GM12878 (cell line): ENCODE results near the gene KRTAP10-6. TPM values are rescaled to one million over a fixed set of nuclear protein-coding genes. Genes with fewer than 3 reads are reported as not detected.

Experiments
- ATAC-seq: fragments of 200-7000 bp; cut with Tn5 transposase; 3 replicates; pipeline ENCODE4 v1.9.1; 2020; ENCODE audit warnings: mild to moderate bottlenecking, moderate library complexity
- BruUV-seq: library from RNA; stranded (reverse); fragments of 400-500 nt; replicated peaks from 2 replicates; lab custom pipeline; 2021; lab: Mats Ljungman, UMichigan
- CTCF ChIA-PET: fragments of 300-600 bp; sonication (Branson Sonifier 250); formaldehyde crosslinking; extraction: SDS; loops from one replicate; lab custom pipeline; 2021; ENCODE audit warnings: inconsistent platforms; lab: Yijun Ruan, JAX
- POLR2A ChIA-PET: fragments of 350-600 bp; formaldehyde crosslinking; extraction: SDS; loops from one replicate; lab custom pipeline; 2021; ENCODE audit warnings: inconsistent platforms; lab: Charles Lee
- RAD21 ChIA-PET: fragments of 300-600 bp; sonication (Branson Sonifier 250); formaldehyde crosslinking; loops from one replicate; lab custom pipeline; 2023; ENCODE audit warnings: antibody characterized with exemption; ENCODE audit not compliant: unreplicated experiment; lab: Charles Lee
- SMC1A ChIA-PET: fragments of 300-600 bp; sonication (Branson Sonifier 250); formaldehyde crosslinking; loops from one replicate; lab custom pipeline; 2023; ENCODE audit not compliant: unreplicated experiment, uncharacterized antibody; lab: Charles Lee
- DNase-seq: peaks from one replicate; pipeline ENCODE4 v3.0.0-alpha.2; 2011; ENCODE audit warnings: low read depth, low spot score
- FAIRE-seq: peaks from 3 replicates; lab custom pipeline; 2011; peaks lifted over from hg19 to GRCh38; lab: Jason Lieb, UNC
- H2AFZ ChIP-seq: 2 replicates; pipeline ENCODE4 v1.6.0; 2011; ENCODE audit warnings: low read depth, low read length, control low read depth; ENCODE audit not compliant: control insufficient read depth
- H3K27ac ChIP-seq: 2 replicates; pipeline ENCODE4 v1.5.1; 2011; ENCODE audit warnings: control low read depth; ENCODE audit not compliant: control insufficient read depth, insufficient read depth
- H3K27me3 ChIP-seq, 2 experiments: replicated peaks in 1 of 2; 2 replicates each; pipeline versions ENCODE4 v1.6.0 to v1.6.1; 2011; ENCODE audit warnings: low read length in 1 of 2; ENCODE audit not compliant: control insufficient read depth in 2 of 2, insufficient read depth in 2 of 2
- H3K36me3 ChIP-seq, 2 experiments: 2 replicates each; pipeline ENCODE4 v1.5.1; 2011; ENCODE audit warnings: low read length in 1 of 2; ENCODE audit not compliant: control insufficient read depth in 2 of 2, insufficient read depth in 2 of 2
- H3K4me1 ChIP-seq: 2 replicates; pipeline ENCODE4 v1.6.1; 2011; ENCODE audit warnings: mild to moderate bottlenecking, low read length, moderate library complexity, mixed read lengths; ENCODE audit not compliant: control insufficient read depth, insufficient read depth
- H3K4me2 ChIP-seq: 2 replicates; pipeline ENCODE4 v1.6.0; 2011; ENCODE audit warnings: control low read depth; ENCODE audit not compliant: control insufficient read depth, insufficient read depth
- H3K4me3 ChIP-seq: fragments of 200-600 bp; sonication (generic); 2 replicates; pipeline ENCODE4 v1.5.1; 2016
- H3K79me2 ChIP-seq: 2 replicates; pipeline ENCODE4 v1.6.0; 2011; ENCODE audit warnings: low read length; ENCODE audit not compliant: control insufficient read depth, insufficient read depth
- H3K9ac ChIP-seq: 2 replicates; pipeline ENCODE4 v1.8.0; 2011; ENCODE audit warnings: low read length, control low read depth, mixed read lengths; ENCODE audit not compliant: control insufficient read depth, insufficient read depth
- H3K9me3 ChIP-seq: replicated peaks from 3 replicates; pipeline ENCODE4 v1.5.1; 2011; ENCODE audit warnings: mild to moderate bottlenecking, low read length; ENCODE audit not compliant: control insufficient read depth, insufficient read depth
- H4K20me1 ChIP-seq: 2 replicates; pipeline ENCODE4 v1.6.0; 2011; ENCODE audit not compliant: control insufficient read depth, insufficient read depth
- BCL11A ChIP-seq: IDR thresholded peaks from 2 replicates; pipeline ENCODE4 v1.6.1; 2011; ENCODE audit warnings: low read depth, low read length
- CBX5 ChIP-seq: sonication (generic); IDR thresholded peaks from 2 replicates; pipeline ENCODE4 v1.6.1; 2016; ENCODE audit warnings: low read depth, moderate library complexity, mild to moderate bottlenecking, inconsistent platforms
- CREB1 ChIP-seq: IDR thresholded peaks from 2 replicates; pipeline ENCODE4 v1.6.1; 2012; ENCODE audit warnings: low read depth, mild to moderate bottlenecking, inconsistent platforms
- ESRRA ChIP-seq: IDR thresholded peaks from 2 replicates; pipeline ENCODE4 v1.6.1; 2012; ENCODE audit warnings: mild to moderate bottlenecking, low read length, improper control_type of control experiment
- EZH2 ChIP-seq: IDR thresholded peaks from 2 replicates; pipeline ENCODE4 v1.6.1; 2012; ENCODE audit warnings: low read depth, mild to moderate bottlenecking, control low read depth, inconsistent platforms, low read length, borderline replicate concordance; ENCODE audit not compliant: control insufficient read depth
- KLF5 ChIP-seq: fragments of 450-650 bp; IDR thresholded peaks from 2 replicates; pipeline ENCODE4 v1.6.1; 2014; ENCODE audit warnings: mild to moderate bottlenecking; ENCODE audit not compliant: partially characterized antibody
- NFIC ChIP-seq: IDR thresholded peaks from 2 replicates; pipeline ENCODE4 v1.6.1; 2012; ENCODE audit warnings: low read depth, mild to moderate bottlenecking, inconsistent platforms, low read length, moderate library complexity
- TCF12 ChIP-seq: IDR thresholded peaks from 2 replicates; pipeline ENCODE4 v1.6.1; 2011; ENCODE audit warnings: low read depth, mild to moderate bottlenecking, low read length
- WGBS: methylation state at CpG from one replicate; pipeline ENCODE4 v1.1.6; 2016; ENCODE audit warnings: low lambda C conversion rate; ENCODE audit not compliant: insufficient replicate concordance, insufficient coverage; ENCODE audit errors: missing lambda C conversion rate; 5-methylcytosine and 5-hydroxymethylcytosine counted together
- in situ Hi-C: fragments of 300-500 bp; cut with MboI; formaldehyde crosslinking; loops from 9 replicates; pipeline ENCODE4 v1.14.3; 2018; ENCODE audit warnings: mixed read lengths
- intact Hi-C: fragments of 100-400 bp; cut with micrococcal nuclease; formaldehyde crosslinking; loops from one replicate; pipeline ENCODE4 v1.14.2; 2022; ENCODE audit not compliant: unreplicated experiment
- polyA plus RNA-seq, 11 experiments: library from polyadenylated mRNA; depleted of rRNA in 4 of 11; unstranded in 6 of 11; stranded (reverse) in 5 of 11; fragments of >200 nt; fragmentation: Nextera tagmentation in 4 of 11; fragmentation: Illumina TruSeq in 1 of 11; extraction: Ambion mirVana in 4 of 11; extraction: Trizol in 1 of 11; gene quantifications; 1 replicate in 1 of 11; 2 replicates in 10 of 11; pipeline versions ENCODE4 v1.2.1 to v1.2.3, GENCODE V29; 2011 to 2016; ENCODE audit warnings: inconsistent platforms in 2 of 11, missing spikeins in 2 of 11, low read depth in 1 of 11
- total RNA-seq, 4 experiments: library from RNA; depleted of rRNA in 3 of 4; stranded (reverse); fragments of >200 nt in 3 of 4; fragmentation: Illumina TruSeq in 1 of 4; extraction: Trizol in 1 of 4; gene quantifications; 2 replicates each; pipeline versions ENCODE4 v1.2.1 to v1.2.3, GENCODE V29; 2013 to 2021
- TF ChIP-seq, protein P1 (sequence below): fragments of 450-650 bp; IDR thresholded peaks from 2 replicates; pipeline ENCODE4 v1.6.1; 2016; ENCODE audit warnings: mild to moderate bottlenecking
- TF ChIP-seq, protein P2 (sequence below): IDR thresholded peaks from 2 replicates; pipeline ENCODE4 v1.6.1; 2011; ENCODE audit warnings: low read depth, low read length, improper control_type of control experiment, borderline replicate concordance
- TF ChIP-seq, protein P3 (sequence below): IDR thresholded peaks from 2 replicates; pipeline ENCODE4 v1.6.1; 2011; ENCODE audit warnings: mild to moderate bottlenecking, low read depth, low read length, moderate library complexity; ENCODE audit not compliant: insufficient replicate concordance
- TF ChIP-seq, protein P4 (sequence below): IDR thresholded peaks from 2 replicates; pipeline ENCODE4 v1.6.1; 2012; ENCODE audit warnings: low read depth, low read length, improper control_type of control experiment

KRTAP10-6 gene
- total and polyA plus RNA-seq, 10 of the 15 experiments (the other 5 are each of a cell fraction or from before 2014, with no cell fraction given) = not detected

DNA sequence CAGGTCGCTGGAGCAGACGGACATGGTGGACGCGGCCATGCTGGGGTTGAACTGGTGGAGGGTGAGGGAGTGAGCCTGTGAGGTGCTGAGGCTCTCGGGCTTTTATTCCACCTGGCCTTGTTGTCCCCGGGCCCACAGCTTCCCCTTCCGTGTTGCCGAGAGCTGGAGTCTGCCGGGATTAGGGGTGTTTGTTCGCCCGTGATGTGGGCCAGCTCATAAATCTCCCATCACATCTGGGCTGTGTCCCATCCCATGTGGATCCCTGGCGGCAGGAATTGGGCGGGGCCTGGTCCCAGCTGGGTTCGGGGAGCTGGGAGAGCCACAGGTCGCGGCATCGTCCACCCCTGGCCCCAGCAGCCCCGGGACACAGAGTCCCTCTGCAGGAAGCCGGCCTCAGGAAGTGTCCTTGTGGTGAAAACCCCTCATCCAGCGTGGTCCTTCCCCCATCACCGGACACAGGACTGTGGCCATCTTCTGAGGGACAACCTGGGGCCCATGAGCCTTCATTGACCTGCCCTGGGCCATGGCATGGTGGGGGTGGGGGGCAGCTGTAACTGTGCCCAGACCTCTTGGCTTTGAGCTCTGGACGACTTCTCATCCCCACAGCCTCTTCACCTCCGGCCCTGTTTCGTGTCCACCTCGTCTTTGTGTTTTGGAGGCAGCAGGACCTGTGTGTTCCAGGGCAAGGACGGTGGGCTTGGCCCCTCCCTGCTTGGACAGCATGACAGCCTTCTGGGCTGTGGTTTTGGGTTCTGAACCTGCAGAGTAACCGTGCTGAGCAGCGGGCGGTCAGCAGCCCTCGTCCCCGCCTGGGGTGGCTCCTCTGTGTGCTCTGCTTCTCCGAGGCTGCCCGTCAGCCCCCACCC is at the start of gene KRTAP10-6 (continued):
- TF ChIP-seq TCF12 (no peak), KLF5 (no peak), CREB1 (no peak)

DNA sequence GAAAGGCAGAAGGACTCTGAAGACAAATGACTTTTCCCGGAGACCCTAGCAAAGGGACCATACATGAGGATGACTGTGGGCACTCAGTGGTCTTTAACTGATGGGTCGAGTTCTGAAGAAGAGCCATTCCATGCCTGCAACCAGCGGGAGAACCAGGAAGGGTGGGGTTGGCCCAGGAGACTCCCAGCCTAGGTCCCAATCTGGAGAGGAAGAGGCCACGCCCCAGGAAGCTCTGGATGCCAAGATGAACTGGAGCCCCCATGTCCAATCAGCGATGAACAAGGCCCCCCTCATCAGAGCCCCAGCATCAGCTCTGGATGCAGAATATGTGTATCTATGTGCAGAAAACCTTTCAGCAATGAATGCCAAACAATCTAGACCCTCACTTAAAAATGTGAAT is 48.5 kb upstream of the KRTAP10-6 start:
- Histone ChIP-seq H3K79me2 (no peaks in the 10 kb centered on the region), H3K27ac (no peak overlapping the region), H3K9ac (no peak overlapping the region), H3K9me3 (peaks cover 1% of the 10 kb centered on the region; the same call in 1 of the 3 replicates), H3K36me3 (no peaks in the 10 kb centered on the region), H3K4me3 (no peak overlapping the region), H3K4me2 (no peak overlapping the region), H2AFZ (no peak overlapping the region), H3K4me1 (no peaks in the 10 kb centered on the region)
- intact Hi-C loops = no loop called here
- in situ Hi-C loops = no loop called here
- SMC1A ChIA-PET = no interaction called here
- FAIRE-seq = no peak
- no TSS peak for BruUV-seq
- POLR2A ChIA-PET = no interaction called here
- CTCF ChIA-PET = no interaction called here
- ATAC-seq = no peak
- WGBS = 52% methylated on average over 5 of the region's 5 CpGs
- TF ChIP-seq, protein P1, sequence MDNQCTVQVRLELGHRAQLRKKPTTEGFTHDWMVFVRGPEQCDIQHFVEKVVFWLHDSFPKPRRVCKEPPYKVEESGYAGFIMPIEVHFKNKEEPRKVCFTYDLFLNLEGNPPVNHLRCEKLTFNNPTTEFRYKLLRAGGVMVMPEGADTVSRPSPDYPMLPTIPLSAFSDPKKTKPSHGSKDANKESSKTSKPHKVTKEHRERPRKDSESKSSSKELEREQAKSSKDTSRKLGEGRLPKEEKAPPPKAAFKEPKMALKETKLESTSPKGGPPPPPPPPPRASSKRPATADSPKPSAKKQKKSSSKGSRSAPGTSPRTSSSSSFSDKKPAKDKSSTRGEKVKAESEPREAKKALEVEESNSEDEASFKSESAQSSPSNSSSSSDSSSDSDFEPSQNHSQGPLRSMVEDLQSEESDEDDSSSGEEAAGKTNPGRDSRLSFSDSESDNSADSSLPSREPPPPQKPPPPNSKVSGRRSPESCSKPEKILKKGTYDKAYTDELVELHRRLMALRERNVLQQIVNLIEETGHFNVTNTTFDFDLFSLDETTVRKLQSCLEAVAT = no peak
- TF ChIP-seq, protein P2, sequence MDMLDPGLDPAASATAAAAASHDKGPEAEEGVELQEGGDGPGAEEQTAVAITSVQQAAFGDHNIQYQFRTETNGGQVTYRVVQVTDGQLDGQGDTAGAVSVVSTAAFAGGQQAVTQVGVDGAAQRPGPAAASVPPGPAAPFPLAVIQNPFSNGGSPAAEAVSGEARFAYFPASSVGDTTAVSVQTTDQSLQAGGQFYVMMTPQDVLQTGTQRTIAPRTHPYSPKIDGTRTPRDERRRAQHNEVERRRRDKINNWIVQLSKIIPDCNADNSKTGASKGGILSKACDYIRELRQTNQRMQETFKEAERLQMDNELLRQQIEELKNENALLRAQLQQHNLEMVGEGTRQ = no peak
- TF ChIP-seq CBX5 = no peak
- TF ChIP-seq, protein P3, sequence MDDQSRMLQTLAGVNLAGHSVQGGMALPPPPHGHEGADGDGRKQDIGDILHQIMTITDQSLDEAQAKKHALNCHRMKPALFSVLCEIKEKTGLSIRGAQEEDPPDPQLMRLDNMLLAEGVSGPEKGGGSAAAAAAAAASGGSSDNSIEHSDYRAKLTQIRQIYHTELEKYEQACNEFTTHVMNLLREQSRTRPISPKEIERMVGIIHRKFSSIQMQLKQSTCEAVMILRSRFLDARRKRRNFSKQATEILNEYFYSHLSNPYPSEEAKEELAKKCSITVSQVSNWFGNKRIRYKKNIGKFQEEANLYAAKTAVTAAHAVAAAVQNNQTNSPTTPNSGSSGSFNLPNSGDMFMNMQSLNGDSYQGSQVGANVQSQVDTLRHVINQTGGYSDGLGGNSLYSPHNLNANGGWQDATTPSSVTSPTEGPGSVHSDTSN = no peak
- no peak for TF ChIP-seq ESRRA
- no peak for TF ChIP-seq EZH2
- TF ChIP-seq NFIC = no peak
- TF ChIP-seq, protein P4, sequence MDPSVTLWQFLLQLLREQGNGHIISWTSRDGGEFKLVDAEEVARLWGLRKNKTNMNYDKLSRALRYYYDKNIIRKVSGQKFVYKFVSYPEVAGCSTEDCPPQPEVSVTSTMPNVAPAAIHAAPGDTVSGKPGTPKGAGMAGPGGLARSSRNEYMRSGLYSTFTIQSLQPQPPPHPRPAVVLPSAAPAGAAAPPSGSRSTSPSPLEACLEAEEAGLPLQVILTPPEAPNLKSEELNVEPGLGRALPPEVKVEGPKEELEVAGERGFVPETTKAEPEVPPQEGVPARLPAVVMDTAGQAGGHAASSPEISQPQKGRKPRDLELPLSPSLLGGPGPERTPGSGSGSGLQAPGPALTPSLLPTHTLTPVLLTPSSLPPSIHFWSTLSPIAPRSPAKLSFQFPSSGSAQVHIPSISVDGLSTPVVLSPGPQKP = no peak
- no peak for TF ChIP-seq BCL11A
- TF ChIP-seq, all 136 proteins: peak for 0
- Histone ChIP-seq H4K20me1 (no peaks in the 10 kb centered on the region), H3K27me3 (no peaks in the 10 kb centered on the region)
- no peak for DNase-seq
- RAD21 ChIA-PET = no interaction called here
